ENCODE measurements around the gene DEPDC7.

The DEPDC7 gene

GRCh38 chr11:33039274-33040032, 23.8 kb downstream of the DEPDC7 start, which contains the start of gene TCP11L1:
TCP11L1 (plus strand) TSS chr11:33039572; CDS start chr11:33043774, 4,202 bp downstream.
- H3K9me3 ChIP-seq (ENCODE audit: severe bottlenecking): no peaks in the 10 kb centered on the region
- peak; percentile 94 for DNase-seq
- TF ChIP-seq, protein P1, sequence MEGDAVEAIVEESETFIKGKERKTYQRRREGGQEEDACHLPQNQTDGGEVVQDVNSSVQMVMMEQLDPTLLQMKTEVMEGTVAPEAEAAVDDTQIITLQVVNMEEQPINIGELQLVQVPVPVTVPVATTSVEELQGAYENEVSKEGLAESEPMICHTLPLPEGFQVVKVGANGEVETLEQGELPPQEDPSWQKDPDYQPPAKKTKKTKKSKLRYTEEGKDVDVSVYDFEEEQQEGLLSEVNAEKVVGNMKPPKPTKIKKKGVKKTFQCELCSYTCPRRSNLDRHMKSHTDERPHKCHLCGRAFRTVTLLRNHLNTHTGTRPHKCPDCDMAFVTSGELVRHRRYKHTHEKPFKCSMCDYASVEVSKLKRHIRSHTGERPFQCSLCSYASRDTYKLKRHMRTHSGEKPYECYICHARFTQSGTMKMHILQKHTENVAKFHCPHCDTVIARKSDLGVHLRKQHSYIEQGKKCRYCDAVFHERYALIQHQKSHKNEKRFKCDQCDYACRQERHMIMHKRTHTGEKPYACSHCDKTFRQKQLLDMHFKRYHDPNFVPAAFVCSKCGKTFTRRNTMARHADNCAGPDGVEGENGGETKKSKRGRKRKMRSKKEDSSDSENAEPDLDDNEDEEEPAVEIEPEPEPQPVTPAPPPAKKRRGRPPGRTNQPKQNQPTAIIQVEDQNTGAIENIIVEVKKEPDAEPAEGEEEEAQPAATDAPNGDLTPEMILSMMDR (IDR thresholded peaks at IDR 0.05; ENCODE audit: low read depth, low read length): no peak
- H3K27ac ChIP-seq: peak within 1 kb of the TSS; percentile 92
- no peaks in the 10 kb centered on the region for H3K27me3 ChIP-seq (ENCODE audit: insufficient read depth, low read depth, severe bottlenecking)
- H3K4me3 ChIP-seq (ENCODE audit: low read depth, low read length): peak within 1 kb of the TSS; percentile 89
- peaks cover 15% of the 10 kb centered on the region for H3K36me3 ChIP-seq

GRCh38 chr11:33040033-33040861, 24.6 kb downstream of the DEPDC7 start:
- TF ChIP-seq, protein P1 (IDR thresholded peaks at IDR 0.05; ENCODE audit: low read depth, low read length): no peak
- peaks cover 23% of the 10 kb centered on the region for H3K36me3 ChIP-seq
- DNase-seq: no peak
- peak overlapping the region; percentile 92 for H3K27ac ChIP-seq
- no peaks in the 10 kb centered on the region for H3K27me3 ChIP-seq (ENCODE audit: insufficient read depth, low read depth, severe bottlenecking)
- peak overlapping the region; percentile 89 for H3K4me3 ChIP-seq (ENCODE audit: low read depth, low read length)
- no peaks in the 10 kb centered on the region for H3K9me3 ChIP-seq (ENCODE audit: severe bottlenecking)

GRCh38 chr11:33040862-33041453, 25.3 kb downstream of the DEPDC7 start:
- H3K36me3 ChIP-seq: peaks cover 28% of the 10 kb centered on the region
- H3K9me3 ChIP-seq (ENCODE audit: severe bottlenecking): no peaks in the 10 kb centered on the region
- peak overlapping the region; percentile 22 for H3K27ac ChIP-seq
- H3K27me3 ChIP-seq (ENCODE audit: insufficient read depth, low read depth, severe bottlenecking): no peaks in the 10 kb centered on the region
- DNase-seq: peak; percentile 24
- TF ChIP-seq, protein P1 (IDR thresholded peaks at IDR 0.05; ENCODE audit: low read depth, low read length): no peak
- peak overlapping the region; percentile 89; the same call in 1 of the 2 replicates for H3K4me3 ChIP-seq (ENCODE audit: low read depth, low read length)

DNA sequence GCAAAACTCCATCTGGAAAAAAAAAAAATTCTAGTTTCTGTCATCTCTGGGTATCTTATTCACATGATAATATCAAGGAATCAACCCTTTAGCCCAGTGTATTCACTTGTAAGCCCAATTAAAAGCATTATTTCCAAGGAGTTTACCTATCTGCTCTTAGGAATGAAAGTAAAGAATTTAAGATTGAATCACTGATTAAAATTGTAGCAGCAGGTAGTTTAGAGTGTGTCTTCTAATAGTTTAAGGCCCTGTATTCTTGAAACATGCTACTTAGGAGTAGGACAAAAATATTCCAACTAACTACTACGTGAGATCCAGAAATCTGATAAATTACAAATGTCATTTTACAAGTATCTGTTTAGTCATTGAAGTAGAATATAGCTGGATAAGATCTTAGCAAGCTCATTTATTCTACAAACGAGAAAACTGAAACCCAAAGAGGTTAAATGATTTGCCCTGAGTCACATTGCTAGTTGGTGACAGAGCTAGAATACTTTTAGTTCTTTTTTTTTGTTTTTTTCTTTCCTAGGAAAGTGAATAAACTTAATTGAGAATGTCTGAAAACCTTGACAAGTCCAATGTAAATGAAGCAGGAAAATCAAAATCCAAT, 27.6 kb downstream of the DEPDC7 start:
- Histone ChIP-seq H3K9me3 (ENCODE audit: severe bottlenecking) (no peaks in the 10 kb centered on the region), H3K27me3 (ENCODE audit: insufficient read depth, low read depth, severe bottlenecking) (no peaks in the 10 kb centered on the region), H3K27ac (no peak overlapping the region), H3K36me3 (peaks cover 44% of the 10 kb centered on the region), H3K4me3 (ENCODE audit: low read depth, low read length) (no peak overlapping the region)
- DNase-seq: no peak
- TF ChIP-seq, protein P1 (IDR thresholded peaks at IDR 0.05; ENCODE audit: low read depth, low read length): no peak

DNA sequence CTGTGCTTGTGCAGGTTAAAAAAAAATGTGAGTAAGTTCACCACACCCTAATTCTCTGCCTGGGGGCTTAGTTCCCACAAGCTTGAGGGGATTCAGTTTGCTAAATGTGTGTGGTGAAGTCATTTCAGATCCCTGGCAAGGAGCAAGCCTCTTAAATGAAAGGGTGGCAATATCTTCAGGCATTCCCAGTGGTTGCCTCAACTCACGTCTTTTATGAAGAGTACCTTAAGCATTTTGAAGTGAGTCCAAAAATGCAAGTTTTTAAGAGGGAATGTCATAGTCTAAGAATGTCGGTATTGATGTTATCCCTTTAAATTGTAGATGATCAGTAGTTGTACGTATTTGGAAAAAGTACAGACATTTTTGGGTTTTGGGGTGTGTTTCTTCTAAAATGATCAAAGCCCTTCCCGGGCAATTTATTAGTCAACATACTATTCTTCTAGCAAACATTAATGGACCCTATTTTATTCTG, 28.6 kb downstream of the DEPDC7 start:
- H3K9me3 ChIP-seq (ENCODE audit: severe bottlenecking): no peaks in the 10 kb centered on the region
- no peak overlapping the region for H3K4me3 ChIP-seq (ENCODE audit: low read depth, low read length)
- H3K36me3 ChIP-seq: peaks cover 44% of the 10 kb centered on the region
- TF ChIP-seq, protein P1 (IDR thresholded peaks at IDR 0.05; ENCODE audit: low read depth, low read length): no peak
- H3K27me3 ChIP-seq (ENCODE audit: insufficient read depth, low read depth, severe bottlenecking): no peaks in the 10 kb centered on the region
- H3K27ac ChIP-seq: no peak overlapping the region
- DNase-seq: no peak

Data from WERI-Rb-1 (cell line).